DOHH2 (cell line): Measurements from ENCODE around the gene PCDHB10.
"Not testable (repeated sequence)": the region's sequence is repeated elsewhere in the genome, so short reads cannot be mapped to it uniquely, and the experiment has no call there.

Experiments used
- EZH2phosphoT487 ChIP-seq: fragments of 200-600 bp; sonication (generic); IDR thresholded peaks from 2 replicates; pipeline ENCODE4 v1.6.1; 2017; ENCODE audit warnings: borderline replicate concordance, mild to moderate bottlenecking, antibody characterized with exemption, low read length, moderate library complexity, mixed read lengths
- TF ChIP-seq, protein P1 (sequence below): fragments of 200-600 bp; sonication (generic); IDR thresholded peaks from one replicate; pipeline ENCODE4 v1.5.1; 2014; ENCODE audit warnings: antibody characterized with exemption, mild to moderate bottlenecking, low read depth, low read length; ENCODE audit not compliant: poor library complexity, severe bottlenecking

DNA sequence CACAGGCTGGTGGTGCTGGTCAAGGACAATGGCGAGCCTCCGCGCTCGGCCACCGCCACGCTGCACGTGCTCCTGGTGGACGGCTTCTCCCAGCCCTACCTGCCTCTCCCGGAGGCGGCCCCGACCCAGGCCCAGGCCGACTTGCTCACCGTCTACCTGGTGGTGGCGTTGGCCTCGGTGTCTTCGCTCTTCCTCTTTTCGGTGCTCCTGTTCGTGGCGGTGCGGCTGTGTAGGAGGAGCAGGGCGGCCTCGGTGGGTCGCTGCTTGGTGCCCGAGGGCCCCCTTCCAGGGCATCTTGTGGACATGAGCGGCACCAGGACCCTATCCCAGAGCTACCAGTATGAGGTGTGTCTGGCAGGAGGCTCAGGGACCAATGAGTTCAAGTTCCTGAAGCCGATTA lies 23.9 kb downstream of the PCDHB10 start:
- not testable (repeated sequence) for TF ChIP-seq EZH2phosphoT487
- TF ChIP-seq, protein P1, sequence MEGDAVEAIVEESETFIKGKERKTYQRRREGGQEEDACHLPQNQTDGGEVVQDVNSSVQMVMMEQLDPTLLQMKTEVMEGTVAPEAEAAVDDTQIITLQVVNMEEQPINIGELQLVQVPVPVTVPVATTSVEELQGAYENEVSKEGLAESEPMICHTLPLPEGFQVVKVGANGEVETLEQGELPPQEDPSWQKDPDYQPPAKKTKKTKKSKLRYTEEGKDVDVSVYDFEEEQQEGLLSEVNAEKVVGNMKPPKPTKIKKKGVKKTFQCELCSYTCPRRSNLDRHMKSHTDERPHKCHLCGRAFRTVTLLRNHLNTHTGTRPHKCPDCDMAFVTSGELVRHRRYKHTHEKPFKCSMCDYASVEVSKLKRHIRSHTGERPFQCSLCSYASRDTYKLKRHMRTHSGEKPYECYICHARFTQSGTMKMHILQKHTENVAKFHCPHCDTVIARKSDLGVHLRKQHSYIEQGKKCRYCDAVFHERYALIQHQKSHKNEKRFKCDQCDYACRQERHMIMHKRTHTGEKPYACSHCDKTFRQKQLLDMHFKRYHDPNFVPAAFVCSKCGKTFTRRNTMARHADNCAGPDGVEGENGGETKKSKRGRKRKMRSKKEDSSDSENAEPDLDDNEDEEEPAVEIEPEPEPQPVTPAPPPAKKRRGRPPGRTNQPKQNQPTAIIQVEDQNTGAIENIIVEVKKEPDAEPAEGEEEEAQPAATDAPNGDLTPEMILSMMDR, result not testable (repeated sequence)
